VCaP (cell line): ENCODE measurements around the gene ENPP7.

ENCODE experiments used
- H3K27ac ChIP-seq: fragments of 450-650 bp; 2 replicates; pipeline ENCODE4 v1.5.1; 2017
- TF ChIP-seq, protein P1 (sequence below): fragments of 450-650 bp; conservative IDR thresholded peaks from 2 replicates; pipeline ENCODE4 v1.5.1; 2017; ENCODE audit warnings: mild to moderate bottlenecking, moderate library complexity

ENPP7 gene

GRCh38 chr17:79747508-79748294 is 17.0 kb downstream of the ENPP7 start:
- TF ChIP-seq, protein P1, sequence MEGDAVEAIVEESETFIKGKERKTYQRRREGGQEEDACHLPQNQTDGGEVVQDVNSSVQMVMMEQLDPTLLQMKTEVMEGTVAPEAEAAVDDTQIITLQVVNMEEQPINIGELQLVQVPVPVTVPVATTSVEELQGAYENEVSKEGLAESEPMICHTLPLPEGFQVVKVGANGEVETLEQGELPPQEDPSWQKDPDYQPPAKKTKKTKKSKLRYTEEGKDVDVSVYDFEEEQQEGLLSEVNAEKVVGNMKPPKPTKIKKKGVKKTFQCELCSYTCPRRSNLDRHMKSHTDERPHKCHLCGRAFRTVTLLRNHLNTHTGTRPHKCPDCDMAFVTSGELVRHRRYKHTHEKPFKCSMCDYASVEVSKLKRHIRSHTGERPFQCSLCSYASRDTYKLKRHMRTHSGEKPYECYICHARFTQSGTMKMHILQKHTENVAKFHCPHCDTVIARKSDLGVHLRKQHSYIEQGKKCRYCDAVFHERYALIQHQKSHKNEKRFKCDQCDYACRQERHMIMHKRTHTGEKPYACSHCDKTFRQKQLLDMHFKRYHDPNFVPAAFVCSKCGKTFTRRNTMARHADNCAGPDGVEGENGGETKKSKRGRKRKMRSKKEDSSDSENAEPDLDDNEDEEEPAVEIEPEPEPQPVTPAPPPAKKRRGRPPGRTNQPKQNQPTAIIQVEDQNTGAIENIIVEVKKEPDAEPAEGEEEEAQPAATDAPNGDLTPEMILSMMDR = no peak
- no peak overlapping the region for H3K27ac ChIP-seq

- TF ChIP-seq, protein P1 = no peak
- H3K27ac ChIP-seq = no peak overlapping the region
Observed at GRCh38 chr17:79748295-79749099, 17.8 kb downstream of the ENPP7 start.

DNA sequence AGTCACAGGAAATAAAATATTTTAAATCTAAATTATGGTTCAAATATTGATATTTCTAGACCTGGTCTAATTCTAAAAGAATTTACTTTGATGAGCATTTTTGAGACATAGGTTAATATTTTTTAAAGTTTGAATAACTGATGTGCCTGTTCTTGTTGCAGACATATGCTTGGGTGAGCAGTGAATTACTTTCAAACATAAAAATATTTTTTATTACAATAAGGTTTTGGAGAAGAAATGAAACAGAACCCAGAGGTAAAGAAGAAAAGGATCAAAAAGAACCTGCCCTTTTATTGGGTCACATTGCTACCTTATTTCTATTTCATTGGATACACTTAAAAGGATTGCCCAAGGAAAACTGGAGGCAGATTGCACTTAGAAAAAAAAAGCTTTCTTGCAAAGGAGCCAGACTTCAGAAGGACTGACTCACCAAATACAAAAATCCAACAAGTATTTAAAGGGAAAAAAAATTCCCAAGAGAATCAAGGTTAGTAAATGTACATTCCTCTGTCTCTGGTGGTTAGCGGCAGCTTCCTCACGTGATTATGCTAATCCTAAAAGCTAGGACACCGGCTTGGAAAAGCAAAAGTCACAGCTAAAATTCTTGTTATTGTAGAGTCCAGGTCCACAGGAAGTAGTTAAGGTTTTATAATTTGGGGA is 18.5 kb downstream of the ENPP7 start:
- H3K27ac ChIP-seq = no peak overlapping the region
- TF ChIP-seq, protein P1 = no peak

DNA sequence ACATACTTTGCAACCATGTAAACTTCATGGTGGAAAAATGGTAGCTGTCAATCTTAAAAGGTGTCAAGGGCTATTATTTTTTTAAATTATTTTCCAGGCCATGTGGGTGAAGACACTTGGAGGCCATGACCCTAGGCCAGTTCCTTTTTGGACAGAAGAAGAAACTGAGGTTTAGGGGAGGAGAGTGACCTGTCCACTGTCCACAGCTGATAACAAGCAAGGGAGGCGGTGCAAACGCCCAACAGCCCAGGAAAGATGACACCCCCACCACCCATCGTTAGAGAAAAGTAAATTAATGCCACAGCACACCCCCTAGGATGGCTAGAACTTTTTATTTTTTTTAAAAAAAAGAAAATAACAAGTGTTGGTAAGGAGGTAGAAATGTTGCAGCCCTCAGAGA is 19.2 kb downstream of the ENPP7 start:
- no peak overlapping the region for H3K27ac ChIP-seq
- TF ChIP-seq, protein P1 = no peak

DNA sequence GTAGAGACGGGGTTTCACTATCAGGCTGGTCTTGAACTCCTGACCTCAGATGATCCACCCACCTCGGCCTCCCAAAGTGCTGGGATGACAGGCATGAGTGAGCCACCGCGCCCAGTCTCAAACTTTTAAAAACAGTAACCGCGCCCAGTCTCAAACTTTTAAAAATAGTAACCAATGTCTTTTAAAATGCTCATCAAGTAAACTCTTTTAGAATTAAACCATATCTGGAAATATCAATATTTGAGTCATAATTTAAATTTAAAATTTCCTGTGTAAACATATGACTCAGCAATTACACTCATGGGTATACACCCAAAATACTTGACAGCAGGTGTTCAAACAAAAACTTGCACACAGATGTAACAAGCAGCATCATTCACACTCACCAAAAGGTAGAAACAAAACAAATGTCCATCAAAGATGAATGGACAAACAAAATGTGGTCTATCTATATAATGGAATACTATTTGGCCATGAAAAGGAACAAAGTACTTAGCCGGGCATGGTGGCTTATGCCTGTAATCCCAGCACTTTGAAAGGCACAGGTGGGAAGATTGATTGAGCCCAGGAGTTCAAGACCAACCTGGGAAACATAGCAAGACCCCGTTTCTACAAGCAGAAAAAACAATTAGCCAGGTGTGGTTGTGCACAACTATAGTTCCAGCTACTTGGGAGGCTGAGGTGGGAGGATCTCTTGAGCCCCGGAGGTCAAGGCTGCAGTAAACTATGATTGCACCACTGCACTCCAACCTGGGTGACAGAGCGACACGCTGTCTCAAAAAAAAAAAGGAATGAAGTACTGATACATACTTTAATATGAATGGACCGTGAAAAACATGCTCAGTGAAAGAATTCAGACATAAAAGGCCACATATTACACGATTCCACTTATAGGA is 20.2 kb downstream of the ENPP7 start:
- no peak overlapping the region for H3K27ac ChIP-seq
- TF ChIP-seq, protein P1 = no peak

- TF ChIP-seq, protein P1 = no peak
- no peak overlapping the region for H3K27ac ChIP-seq
Observed at GRCh38 chr17:79752175-79752574, 21.4 kb downstream of the ENPP7 start.
